NCI-H1092 treated with DMSO at 0.1 percent for 48 hours (cell line): Measurements from ENCODE around the gene PACSIN3.
"Not testable (repeated sequence)": the region's sequence is repeated elsewhere in the genome, so short reads cannot be mapped to it uniquely, and the experiment has no call there.

Source experiments
- DNase-seq: peaks from one replicate; lab custom pipeline; 2025; lab: John Stamatoyannopoulos, UW

Gene PACSIN3

DNA sequence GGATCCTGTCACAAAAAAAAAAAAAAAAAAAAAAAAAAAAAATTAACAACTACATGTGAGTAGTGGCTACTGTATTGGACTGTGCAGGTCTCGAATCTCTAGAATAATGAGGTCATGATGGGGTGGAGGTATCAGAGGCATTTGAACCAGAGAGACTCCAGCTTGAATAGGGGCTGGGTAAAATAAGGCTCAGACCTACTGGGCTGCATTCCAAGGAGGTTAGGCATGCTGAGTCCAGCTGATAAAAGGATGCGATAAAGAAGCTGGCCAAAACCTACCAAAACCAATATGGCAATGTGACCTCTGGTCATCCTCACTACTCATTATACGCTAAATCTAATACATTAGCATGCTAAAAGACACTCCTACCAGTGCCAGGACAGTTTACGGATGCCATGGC lies 5.9 kb upstream of the PACSIN3 start:
- DNase-seq: no peak

DNA sequence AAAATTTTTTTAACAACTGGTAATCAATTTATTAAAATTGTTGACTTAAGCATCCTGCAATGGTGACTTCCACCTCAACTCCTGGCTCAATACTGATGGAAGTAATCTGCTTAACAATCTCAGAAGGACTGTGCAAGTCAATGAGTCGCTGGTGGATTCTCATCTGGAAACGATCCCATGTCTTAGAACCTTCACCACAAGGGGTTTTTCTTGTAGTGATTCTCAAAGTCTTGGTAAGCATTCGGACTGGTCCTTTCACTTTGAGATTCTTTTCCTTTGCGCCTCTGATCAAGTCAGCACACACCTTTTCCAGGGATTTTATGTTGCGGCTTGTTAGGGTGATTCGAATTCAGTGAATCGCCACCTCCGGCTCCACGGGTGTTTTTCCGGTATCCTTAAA lies 4.9 kb upstream of the PACSIN3 start:
- not testable (repeated sequence) for DNase-seq

DNA sequence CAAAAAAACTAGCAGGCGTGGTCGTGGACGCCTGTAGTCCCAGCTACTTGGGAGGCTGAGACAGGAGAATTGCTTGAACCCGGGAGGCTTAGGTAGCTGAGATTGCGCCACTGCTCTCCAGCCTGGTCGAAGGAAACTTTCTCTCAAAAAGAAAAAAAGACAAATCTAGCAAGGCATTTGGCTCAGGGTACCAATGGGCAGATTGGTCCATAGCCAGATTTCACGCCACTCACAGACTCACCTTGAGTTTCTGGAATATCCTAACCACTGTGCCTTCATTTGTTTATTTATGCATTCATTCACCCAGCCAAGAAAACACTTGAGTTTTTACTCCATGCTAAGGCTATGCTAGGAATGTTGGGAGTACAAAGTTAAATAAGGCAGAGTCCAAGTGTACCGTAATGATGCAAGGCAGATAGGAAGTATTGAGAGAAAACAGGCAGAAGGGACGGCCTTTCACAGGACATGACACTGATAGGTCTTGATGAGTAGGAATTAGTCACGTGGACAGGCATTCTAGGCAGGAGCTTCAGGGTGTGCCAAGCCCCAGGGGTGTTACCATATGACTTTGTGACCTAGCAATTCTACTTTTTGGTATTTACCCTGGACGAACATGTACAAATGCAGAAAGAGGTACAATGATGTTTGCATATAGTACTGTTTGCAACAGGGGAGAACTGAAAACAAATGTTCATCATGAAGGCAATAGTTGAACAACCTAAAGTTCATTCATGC lies 3.0 kb upstream of the PACSIN3 start:
- DNase-seq: no peak

DNA sequence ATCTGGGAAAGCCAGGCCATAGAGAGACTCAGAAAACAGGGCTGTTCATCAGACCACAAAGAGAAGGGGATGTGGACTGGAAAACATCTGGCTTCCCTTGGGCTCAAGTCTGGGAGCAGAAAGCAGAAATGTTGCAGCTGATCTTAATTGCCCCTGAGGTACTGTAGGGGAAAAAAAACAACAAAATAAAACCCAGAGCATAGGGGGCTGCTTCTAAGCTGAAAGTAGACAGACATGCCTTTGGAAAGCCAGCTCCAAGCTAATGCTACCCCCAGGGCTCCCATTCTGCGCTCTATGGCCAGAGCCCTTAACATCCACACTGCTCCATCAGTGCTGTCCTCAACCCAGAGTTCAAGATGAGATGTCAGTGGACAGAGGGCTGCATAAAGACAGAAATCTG lies 2.0 kb upstream of the PACSIN3 start:
- DNase-seq: no peak

DNA sequence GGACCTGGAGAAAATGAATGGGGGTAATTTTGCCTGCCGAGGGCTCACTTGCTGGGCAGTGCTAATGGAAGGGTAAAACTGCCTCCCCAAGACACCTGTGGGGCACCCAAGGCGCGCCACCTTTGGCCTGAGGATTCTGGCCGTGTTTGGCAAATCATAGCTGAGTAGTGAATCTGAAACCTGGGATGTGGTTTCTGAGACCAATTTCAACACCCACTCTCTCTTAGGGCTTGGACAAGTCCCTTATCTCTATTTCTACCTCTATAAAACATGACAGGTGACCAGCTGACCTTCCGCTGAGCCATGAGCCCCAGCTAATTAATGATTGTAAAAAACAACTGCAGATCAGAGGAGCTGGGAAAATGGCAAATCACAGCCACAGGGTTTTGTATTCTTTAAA lies 1.5 kb upstream of the PACSIN3 start:
- no peak for DNase-seq

DNA sequence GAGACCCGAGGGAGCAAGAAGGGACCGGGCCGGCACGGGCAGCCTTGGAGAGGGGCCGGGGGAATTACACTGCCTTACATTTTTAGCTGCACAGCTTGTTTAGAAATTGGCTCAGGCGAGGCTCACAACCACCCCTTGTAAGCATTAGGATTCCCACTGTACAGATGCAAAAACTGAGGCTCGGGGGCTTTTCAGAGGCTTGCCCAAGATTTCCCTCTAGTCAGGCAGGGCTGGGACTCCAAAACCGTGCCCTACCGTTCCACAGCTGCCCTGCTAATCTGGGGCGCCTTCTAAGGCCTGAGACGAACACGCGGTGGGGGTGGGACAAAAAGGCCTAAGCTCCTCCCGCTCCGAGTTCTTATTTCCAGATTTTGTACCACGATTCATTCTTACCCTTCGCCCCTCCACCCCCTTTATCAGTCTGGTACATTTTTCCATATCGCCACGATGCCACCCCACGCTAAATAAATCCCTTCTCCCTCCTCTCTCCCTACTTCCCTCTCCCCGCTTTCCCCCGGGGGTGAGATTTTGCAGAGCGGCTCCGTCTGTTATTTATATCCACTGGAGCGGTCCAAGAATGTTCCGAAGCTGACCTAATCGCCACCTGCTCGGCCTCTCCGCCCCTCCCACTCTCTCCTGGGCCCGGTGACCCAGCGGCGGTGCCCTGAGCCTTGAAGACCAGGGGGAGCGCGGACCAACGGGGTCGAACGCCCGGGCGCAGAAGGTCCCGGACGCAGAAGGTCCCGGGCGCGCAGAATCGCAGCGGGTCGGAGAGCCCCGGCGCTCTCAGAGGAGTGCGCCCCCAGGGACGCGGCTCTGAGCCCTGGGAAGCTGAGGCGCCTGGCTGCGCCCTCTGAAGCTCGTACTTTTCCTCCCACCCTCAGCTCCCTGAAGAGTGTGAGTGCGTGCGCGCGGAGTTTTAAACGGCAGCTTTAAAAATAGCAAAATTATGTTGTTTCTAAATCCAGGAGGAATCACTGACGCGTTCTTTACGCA lies 764 bp upstream of the PACSIN3 start:
- DNase-seq: no peak

DNA sequence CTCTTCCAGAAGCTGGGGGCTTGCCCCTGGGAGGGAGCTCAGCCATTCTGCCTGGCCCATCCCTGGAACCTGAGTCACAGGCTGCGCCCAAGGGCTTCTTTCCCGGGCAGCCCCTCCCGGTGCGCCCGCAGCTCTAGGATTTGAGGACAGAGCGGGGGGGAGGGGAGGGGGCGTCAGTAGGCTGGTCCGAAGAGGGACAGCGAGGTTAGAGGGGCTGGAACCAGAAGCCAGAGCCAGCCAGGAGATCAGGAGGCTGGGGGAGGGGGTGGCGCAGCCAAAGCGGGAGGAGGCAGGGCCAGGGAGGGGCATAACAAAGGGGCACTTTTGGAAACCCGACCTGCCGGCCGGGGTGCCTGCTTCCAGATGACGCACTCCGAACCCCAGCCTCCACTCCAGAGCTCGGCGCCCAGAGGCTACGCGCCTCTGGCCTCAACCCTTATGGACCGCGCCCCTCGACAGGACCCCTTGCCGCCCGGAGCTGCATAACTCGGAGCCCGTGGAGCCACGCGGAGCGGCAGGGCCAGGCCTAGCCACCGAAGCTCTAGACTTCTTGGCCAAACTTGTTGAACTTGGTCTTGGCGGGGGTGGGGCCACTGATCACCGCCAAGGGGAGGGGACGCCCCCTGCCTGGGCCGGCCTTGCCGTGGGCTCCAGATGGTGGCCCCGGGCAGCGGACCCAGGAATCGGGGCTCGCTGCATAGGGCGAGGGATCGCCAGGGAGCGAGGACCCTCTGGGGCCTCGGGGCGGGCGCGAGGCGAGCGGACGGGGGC lies 744 bp downstream of the PACSIN3 start:
- DNase-seq: no peak

DNA sequence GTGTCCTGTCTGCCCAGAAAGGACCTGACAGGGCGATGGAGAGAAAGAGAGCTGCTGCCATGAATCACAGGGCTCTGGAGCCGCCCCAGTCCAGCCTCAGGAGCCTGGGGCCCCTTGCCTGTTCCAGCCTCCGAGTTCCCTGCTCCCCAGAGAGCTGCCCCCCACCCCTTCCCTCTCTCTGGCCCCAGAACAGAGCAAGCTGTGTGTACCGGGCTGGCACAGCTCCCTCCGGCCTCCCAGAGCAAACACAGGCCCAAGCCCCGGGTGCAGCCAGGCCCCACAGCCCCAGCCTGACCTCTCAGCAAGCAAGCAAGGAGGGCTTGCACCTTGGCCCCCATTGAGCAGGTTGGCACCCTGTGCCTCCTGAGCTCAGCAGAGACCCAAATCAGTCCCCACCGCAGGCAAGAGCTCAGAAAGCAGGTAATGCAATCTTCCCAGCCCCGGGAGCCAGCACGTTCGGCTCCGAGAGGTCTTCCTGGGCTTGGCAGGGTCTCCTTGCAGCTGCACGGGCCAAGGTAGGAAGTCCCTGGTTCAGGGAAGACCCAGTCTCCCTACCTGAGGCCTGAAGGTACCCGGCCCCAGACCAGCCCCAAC lies 1.4 kb downstream of the PACSIN3 start:
- DNase-seq: no peak

DNA sequence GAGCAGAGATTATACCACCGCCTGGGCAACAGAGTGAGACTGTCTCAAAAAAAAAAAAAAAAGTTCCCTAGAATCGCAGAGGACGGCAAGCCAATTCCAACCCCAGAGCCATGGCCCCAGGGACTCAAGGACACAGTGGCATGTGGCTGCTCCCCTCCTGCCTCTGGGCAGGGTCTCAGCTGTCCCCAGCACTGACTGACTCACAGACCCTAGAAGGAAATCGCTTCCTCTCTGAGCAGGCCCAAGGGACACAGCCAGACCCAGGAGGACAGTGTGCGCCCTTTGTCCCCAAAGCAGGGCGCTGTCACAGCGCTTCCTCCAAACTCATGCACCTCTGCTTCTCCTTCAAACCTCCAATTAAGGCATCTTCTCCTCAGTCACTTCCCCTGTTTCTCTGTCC lies 2.3 kb downstream of the PACSIN3 start:
- no peak for DNase-seq

DNA sequence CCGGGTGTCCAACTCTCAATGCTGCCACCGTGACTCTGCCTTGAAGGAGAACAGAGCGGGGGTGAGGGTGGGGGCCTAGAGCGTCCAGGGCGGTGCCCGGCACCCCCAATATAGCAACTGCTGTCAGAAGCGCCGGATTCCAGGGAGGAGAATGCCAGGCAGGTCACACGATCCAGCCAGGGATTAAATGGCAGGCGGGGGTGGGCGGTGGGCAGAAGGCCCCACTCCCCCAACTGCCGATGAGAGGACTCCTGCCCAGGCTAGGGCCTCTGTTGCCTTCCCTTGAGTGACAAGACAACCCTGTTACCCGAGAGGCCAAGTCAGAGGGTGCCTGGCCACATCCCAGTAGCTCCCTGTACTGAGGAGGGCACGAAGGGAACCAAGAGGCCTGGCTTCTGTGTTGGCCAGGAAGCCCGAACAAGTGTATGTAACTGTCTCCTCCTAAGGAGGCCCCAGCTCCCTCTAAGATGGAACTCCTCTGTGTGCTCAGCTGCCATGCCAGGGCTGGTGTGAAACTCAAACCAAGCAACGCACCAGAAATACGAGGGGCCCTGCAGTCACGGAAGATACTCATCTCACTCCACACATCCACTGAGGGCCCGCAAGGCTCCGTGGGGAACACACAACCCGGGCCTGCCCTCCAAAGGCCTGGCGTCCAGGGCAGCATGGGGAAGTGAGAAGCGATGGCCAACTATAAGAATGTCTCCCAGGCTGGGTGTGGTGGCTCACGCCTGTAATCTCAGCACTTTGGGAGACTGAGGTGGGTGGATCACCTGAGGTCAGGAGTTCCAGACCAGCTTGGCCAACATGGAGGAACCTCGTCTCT lies 3.0 kb downstream of the PACSIN3 start:
- DNase-seq: no peak

DNA sequence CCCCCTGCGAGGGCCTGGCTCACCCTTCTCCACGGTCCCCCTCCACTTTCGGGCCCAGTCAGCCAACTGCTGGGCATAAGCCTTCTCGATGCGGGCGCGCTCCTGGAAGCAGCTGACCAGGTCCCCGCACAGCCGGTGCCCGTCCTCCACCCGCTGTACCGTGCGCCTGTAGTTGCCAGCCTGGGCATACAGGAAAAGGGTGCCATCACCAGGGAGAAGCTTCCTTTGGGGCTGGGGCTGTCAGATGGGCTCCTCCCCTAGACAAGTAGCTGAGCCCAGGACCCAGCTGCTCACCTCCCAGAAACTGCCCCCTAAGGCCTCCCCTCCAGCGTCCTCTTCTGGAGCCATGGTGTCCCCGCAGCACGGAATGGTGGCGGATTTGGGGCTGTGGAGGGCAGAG lies 3.9 kb downstream of the PACSIN3 start:
- no peak for DNase-seq

DNA sequence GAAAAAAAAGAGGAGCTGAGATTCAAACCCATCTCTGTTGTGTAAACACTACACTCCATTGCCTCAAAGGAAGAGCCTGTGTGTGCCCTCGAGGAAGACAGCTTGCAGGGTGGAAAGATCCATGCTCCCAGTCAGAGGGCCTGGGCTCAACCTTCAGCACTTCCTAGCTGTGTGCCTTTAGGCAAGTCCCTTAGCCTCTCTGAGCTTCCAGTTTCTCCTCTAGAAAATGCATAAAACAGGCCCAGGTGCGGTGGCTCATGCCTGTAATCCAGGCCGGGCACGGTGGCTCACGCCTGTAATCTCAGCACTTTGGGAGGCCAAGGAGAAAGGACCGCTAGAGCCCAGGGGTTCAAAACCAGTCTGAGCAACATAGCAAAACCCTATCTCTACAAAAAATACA lies 5.0 kb downstream of the PACSIN3 start:
- DNase-seq: no peak

DNA sequence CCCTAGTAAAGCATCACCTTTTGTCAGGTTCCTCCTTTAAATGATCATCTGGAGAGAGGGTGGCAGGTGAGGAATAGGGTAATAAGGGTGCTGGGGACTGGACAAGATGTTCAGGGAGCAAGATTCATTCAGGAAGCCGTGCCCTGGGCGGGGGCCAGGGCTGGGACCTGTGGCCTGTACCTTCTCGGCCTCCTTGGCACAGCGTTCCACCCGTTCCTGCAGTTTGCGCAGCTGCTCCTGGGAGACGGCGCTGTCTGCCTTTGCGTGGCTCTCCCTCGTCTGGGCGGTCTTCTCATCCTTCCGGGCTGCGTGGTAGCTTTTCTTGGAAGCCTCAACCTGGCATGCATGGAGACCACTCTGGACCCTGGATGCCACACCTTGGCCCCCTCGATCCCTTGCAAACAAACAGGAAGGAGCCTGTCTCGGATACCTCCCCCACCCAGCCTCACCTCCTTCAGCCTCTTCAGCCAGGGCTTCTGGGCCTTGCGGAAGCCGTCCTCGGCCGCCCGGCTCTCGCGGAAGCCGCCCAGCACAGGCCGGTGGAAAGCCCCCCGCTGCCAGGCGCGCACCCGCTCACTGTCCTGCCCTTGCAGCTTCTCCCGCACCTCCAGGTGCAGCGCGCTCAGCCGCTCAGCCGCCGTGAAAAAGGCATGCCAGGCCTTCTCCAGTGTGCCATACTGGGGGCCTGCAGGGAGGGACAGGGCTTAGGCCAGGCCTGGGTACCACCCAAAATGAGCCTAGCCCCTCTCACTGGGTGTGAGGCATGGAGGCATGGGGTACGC lies 6.0 kb downstream of the PACSIN3 start:
- no peak for DNase-seq

DNA sequence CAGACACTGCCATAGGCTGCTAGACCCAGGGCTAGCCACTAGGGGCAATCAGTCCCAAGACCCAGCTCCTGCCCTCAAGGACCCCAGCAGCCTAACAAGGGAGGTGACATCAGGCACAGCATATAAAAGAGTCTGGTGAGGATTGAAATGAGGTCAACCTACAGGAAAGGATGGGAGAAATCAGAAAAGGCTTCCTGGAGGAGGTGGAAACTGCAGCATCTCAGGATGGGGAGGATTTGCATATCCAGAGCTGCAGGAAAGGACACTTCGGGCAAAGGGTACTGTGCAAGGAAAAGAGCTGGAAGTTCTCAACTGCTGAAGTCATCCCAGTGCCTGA lies 6.6 kb downstream of the PACSIN3 start:
- peak; percentile 26 for DNase-seq

DNA sequence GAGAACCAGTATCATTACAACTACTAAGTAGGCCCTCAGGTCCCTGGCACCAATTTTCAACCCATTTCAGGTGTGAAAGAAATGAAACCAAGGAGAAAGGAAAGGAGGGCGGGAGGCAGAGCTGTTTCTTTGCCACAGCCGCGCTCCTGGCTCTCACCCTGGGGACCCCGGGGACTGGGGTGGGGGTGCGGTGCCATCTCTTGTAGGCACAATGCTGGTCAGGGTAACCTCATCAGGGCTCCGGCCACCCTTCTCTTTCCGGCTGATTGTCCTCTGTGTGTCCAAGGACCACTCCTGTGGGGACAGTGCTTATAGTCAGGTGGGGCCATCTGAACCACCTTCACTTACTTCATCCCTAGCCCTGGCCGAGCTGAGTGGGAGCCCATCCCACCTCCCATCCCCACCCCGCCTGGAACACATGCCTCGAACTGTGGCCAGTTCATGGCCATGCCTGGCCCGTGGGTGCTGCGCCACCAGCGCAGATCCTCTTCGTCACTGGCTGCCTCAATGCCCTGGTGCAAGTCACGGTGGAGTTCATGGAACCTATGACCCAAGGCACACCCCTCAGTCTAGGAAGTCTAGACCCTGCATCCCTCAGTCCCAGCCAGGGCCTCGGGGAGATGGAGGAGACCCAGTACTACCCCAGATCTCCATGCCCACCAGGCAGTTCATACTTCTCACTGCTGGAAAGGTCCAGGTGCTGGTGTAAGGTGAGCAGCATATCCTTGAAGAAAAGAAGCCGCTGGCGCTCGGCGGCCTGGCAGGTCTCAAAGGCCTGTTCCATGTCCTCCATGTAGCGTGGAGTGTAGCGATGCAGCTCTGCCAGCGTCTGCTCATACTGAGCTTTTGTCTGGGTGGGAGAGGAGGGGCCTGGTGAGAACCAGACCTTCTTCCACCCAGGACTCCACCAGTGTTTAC lies 7.2 kb downstream of the PACSIN3 start:
- DNase-seq: no peak

DNA sequence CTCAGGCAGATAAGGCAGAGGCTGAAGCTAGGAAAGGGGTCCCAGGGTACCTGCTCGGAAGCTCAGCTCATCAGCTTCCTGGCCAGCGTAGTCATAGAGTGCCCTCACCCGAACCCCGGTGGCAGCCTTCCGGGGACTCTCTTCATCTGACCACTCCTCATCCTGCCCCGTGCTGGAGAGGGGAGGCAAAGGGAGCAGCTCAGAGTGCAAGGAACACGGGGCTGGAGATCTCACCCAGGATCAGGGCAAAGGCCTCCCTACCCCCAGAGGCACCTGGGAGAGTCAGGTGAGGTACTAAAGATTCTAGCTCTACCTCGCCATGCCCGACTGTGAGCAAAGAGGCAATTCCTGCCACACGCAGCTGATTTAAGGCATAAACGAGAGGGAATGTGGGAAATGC lies 7.9 kb downstream of the PACSIN3 start:
- no peak for DNase-seq

DNA sequence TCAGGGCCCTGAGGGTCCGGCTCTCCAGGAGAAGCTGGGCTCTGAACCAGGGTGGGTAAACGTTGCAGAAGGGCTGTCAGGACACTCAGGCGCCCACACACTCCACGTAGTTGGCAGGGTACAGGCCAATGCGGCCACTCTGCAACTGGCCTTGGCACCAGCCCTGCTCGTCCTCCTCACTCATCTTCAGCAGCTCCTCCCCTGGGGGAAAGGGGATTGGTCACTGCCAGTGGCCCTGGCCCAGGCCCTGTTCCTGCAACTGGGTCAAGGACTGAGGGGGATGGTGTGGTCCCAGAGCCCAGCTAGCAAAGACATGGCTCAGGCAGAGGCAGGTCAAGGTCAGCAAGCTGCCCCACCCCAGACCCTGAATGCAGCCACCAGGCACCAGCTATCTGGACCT lies 8.4 kb downstream of the PACSIN3 start:
- DNase-seq: no peak

DNA sequence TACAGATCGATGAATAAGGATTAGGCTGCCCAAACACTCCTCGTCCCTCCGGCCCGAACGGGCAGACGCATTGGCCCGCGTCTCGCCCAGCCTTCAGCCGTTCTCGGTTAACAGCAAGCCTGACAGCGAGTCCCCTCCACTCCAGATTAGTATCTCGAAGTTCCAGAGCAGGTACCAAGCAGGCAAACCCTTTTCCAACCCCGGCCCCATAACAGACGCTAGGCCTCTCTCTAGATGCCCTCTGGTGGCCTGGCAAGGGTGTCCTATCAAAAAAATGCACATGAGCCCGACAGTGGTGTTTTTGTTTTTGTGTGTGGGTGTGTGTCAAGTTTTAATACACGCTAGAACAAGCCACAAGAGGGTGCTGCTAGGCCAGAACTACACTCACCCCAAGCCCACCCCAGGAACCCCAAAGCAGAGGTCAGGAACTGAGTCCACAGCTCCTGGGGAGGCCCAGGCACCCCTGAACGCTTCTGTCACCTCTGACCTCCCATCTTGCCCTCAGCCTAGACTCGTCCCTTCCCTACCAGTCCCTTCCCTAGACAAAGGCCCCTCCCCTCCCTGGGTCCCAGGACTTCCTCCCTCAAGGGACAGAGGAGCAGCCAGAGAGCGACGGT lies 8.9 kb downstream of the PACSIN3 start:
- DNase-seq: peak; percentile 90
